NCI-H2196 (cell line): Measurements from ENCODE around the gene CRYAB.
"Not testable (repeated sequence)": the region's sequence is repeated elsewhere in the genome, so short reads cannot be mapped to it uniquely, and the experiment has no call there.

ENCODE experiments used
- DNase-seq: peaks from one replicate; lab custom pipeline; 2025; ENCODE audit not compliant: unreplicated experiment; lab: John Stamatoyannopoulos, UW

Gene CRYAB

DNA sequence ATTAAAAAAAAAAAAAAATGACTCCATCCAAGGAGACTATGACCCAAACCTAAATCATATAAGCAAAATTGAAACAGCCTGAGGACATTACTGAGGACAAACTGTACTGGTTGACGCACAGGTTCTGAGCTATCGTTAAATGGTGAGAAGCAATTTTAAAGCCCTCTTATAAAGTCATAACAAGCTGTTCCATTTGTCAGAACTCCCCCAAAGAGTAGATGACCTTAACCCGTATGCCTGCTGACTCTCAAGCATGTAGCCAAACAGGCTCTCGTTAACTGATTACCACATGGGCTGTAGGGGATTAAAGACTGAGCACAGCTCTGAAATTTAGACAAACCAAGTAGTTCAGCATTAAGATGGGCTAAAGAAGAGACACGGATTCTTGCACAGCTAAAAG lies 2.2 kb downstream of the CRYAB start:
- DNase-seq, result no peak

DNA sequence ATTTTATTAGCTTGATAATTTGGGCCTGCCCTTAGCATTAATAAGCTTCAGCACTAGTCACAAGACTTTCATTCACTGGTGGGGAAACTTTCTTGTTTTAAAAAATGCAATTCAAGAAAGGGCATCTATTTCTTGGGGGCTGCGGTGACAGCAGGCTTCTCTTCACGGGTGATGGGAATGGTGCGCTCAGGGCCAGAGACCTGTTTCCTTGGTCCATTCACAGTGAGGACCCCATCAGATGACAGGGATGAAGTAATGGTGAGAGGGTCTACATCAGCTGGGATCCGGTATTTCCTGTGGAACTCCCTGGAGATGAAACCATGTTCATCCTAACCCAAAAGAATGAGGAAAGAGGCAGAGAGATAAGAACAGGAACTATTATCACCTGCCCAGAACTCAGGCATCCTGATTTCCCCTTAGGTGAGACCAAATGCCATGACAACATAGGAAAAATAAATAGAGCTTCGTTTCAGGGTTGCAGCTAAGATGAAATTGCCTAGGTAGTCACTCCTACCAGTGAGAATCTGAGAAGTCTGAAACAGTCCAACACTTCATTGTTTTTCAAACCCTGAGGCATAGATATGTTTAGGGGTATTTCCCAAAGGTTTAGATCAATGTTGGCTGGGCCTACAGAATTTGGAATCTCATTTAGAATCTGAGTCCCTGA lies 2.8 kb downstream of the CRYAB start:
- DNase-seq, result no peak

DNA sequence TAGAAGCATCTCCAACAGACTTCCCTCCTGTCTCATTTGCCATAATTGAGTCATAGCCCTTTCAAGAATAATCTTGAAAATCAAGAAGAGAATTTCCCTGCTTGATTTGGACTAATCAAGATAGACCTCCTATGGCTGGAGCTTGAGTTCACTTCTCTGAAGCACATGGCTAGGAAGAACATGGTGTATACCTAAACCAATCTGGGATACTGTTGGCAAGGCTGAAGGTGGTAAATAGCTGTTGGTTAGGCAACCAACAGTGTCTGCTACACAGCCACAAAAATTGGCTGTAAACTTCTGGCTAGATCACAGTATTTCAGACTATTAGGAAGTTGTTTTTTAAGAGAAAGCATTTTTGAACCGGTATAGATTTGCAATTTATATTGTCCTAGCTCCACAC lies 4.9 kb downstream of the CRYAB start:
- DNase-seq, result no peak

DNA sequence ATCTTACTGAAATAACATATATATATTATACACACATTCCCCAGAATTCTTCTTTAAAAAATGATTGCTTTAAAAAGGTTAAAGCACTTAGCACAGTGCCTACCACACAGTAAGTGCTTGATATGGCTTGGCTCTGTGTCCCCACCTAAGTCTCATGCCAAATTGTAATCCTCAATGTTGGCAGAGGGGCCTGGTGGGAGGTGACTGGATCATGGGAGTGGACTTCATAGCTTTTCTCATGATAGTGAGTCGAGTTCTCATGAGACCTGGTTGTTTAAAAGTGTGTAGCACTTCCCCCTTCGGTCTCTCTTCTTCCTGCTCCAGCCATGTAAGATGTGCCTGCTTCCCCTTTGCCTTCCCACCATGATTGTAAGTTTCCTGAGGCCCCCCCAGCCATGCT lies 6.2 kb downstream of the CRYAB start:
- DNase-seq, result no peak

DNA sequence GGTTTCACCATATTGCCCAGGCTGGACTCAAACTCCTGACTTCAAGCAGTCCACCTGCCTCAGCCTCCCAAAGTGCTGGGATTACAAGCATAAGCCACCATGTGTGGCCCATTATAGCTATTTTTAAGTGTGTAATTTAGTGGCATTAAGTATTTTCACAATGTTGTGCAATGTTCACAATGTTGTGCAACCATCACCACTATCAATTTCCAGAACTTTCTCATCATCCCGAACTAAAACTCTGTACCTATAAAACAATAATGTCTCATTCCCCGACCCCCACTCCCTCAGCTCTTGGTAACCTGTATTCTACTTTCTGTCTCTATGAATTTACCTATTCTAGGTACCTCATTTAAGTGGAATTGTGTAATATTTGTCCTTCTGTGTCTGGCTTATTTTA lies 24.7 kb downstream of the CRYAB start:
- DNase-seq, result no peak

DNA sequence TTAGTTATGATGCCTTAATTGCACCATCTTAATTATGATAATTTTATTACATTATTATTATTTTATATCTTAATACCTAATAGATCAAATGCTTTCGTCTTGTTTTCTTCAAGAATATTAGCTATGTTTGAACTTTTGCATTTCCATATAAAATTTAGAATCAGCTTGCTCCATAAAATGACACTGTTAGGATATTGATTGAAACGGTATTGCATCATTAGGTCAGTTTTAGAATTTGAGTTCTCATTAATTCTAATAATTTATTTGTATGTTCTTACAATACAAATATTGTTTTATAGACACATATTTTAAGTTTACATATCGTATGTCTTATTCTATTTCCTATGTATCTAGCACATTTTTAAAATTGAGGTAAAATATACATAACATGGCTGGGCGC lies 25.5 kb downstream of the CRYAB start:
- DNase-seq, result no peak

DNA sequence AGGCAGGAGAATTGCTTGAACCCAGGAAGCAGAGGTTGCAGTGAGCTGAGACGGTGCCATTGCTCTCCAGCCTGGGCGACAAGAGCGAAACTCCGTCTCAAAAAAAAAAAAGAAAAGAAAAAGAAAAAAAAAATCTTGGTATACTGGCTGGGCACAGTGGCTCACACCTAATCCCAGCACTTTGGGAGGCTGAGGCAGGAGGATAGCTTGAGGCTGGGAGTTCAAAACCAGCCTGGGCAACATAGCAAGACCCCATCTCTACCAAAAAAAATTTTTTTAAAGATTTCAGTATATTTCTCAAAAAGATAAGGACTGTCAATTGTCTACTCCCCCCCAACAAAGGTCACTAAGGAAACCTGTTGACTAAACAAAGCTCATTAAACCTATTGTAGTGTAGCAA lies 26.5 kb downstream of the CRYAB start:
- DNase-seq, result not testable (repeated sequence)

DNA sequence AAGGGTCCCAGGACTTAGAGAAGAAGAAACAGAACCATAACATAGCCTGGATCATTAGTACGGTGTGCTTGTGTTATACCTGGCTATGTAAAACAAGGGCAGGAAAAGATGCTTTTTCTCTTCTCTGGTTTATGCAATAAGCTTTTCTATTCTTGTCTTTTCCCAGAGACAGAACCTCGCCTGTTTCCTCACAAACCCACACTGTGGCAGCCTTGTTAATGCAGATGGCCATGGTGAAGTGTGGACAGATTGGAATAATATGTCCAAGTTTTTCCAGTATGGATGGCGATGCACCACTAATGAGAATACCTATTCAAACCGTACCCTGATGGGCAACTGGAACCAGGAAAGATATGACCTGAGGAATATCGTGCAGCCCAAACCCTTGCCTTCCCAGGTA lies 29.4 kb downstream of the CRYAB start:
- DNase-seq, result no peak

DNA sequence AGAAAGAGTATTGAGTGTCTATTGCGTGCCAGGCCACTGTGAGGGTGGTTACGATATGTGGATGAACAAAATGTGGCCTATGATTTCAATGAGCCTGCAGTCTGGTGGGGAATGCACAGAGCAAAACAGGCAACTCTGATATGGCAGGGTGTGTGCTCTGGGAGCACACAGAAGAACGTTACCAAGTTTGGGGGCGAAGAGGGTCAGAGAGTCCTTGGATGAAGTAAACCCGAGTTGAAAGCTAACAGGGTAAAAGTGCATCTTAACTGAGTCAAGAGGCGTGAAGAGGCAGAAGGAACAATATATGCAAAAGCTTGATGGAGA lies 32.0 kb downstream of the CRYAB start:
- no peak for DNase-seq

DNA sequence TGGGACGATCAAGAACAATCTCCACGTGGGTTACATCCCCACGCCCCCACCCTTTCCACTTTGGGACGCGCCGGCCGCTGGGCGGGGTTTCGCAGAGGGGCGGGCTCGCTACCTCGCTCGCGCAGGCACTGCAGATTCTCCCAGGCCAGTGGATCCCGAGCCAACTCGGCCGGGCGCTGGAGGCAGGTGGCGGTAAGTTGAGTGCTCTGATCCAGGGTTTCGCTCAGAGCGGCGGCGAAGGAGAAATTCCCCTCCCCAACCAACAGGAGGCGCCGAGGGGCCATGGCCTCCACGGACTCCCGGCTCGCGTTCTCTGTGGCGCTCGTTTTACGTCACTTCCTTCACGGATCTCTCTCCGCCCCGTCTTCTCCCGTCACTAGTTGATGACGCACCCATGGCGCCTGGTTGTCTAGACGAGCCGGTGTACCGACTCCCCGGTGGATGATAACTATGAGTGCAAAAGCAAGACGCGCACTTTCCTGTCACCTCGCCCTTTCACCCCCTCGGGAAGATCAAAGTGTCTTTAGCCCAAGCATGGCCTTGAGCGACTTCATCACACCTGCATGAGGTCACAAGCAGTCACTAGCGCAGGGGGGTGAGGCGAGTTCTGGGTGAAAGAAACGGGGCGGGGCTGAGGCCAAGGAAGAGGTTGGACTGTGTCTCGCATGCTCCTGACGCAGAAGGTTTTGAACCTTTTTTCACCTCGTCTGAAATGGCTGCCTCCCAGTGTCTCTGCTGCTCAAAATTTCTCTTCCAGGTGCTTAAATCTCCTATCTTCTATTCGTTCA lies 32.5 kb downstream of the CRYAB start, which contains the start of the genes CFAP68 and FDXACB1:
Gene CFAP68, plus strand, starts transcription at position 693 of the 788 bp plus-strand sequence. Its CDS starts 20 bp downstream, at position 713.
Gene FDXACB1, minus strand, starts transcription at position 317 of the 788 bp plus-strand sequence. Its CDS starts 33 bp downstream, at position 284.
- peak; percentile 98 for DNase-seq

DNA sequence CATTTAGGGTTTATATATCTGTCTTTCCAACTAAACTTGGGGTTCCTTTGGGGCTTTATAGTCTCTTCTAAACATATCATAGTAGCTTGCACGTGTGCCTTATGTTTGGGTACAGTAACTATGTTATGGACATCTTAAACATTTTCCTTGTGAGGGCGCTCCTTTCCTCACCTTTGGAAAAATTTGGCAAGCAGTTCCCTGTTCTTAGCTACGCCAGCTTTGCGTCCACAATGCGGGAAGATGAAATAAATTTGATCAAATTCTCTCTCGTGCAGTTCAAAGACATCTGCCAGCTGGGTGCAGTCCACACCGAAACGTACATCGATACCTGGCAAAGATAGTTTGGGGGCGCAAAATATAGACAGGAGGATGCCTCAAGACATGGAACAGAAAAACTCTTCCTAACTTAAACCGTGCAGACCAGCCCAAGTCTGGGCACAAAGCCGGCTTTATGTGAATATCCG lies 33.2 kb downstream of the CRYAB start:
- DNase-seq, result peak; percentile 25

DNA sequence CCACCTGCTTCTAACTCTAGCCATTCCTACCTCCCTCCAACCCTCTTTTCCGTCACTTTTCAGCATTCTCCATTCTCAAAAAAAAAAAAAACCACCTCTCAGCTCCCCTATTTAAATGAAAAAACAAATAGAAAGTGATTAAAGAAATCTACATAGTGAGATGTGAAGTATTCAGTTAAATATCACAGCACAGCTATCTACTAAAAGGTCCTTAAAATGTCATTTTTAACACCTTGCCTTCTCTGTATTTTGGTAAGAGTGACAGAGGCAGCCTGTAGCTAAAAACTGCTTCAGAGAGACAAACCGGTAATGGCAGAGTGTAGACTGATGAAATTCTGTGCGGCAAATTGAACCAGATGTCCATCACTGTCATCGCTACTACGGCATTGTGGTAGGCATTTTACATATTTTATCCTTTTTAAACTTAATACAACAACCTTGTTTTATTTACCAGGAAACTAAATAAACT lies 39.8 kb downstream of the CRYAB start:
- DNase-seq, result no peak

DNA sequence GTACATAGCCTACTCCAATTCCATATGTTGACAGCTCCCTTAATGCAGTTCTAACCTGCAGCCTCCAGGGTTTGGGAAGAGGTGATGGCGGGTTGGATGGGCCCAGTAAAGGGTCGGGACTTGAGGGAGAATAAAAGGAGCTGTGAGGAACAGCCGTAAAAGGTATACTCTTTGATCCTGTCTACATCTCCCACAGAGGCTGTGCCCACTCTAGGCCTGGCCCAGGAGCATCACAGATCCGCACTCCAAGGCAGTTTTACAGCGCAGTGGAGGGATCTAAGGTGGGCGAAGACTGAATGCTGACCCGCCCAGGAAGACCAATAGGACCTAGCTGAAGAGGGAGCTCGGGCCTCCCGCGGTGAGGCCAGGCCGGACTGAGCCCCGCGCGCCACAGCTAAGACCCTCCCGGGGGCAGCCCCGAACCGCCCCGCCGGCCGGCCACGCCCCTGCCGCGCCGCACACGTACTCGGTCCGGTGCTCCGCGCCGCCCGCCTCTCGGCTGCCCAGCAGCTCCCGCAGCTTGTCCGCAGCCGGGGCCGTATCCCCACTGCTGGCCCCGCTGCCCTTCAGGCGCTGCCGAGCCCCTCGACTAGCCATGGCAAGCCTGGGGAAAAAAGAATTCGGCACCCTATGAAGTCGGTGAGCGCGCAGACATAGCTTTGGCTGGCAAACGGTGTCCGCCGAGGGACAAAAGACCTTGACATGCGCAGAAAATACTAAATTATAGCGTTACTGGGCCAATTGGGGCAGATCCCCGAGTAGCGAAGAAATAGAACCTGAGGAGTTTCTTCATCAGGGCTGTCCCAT lies 40.5 kb downstream of the CRYAB start, which contains the start of gene ALG9:
Gene ALG9, minus strand, starts transcription at position 696 of the 807 bp plus-strand sequence. Its CDS starts 99 bp downstream, at position 597.
- peak; percentile 69 for DNase-seq

DNA sequence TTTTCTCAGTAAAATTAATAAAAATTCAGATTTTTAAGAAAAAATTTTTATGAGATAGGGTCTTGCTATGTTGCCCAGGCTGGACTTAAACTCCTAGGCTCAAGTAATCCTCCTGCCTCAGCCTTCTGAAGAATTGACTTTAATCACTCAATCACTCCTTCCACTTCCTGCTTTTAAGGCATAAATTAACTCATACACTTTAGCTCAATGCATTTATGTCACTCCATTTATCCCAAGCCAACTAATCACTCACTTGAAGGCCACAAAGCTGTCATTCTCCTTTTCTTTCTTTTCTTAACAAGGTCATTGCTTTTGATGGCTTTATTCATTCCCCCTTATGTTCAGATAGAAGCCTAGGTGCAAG lies 41.1 kb downstream of the CRYAB start:
- DNase-seq, result no peak

DNA sequence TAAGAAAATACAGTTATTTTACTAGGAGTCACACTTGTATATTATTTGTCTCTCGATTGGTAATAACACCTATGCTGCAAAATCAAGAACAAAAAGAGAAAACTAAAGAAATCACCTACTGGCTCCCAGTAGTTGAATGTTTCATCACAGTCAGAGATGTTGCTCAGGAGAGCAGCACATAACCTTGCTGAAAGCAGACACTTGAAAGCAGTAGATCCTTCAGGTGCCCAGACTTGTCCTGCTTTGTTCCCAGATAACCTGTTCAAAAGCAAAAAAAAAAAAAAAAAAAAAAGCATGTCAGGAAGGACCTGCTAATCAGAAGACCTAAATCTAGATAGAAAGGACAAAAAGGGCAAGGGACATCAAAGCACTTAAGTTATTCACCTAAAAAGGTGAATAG lies 41.5 kb downstream of the CRYAB start:
- DNase-seq, result no peak

DNA sequence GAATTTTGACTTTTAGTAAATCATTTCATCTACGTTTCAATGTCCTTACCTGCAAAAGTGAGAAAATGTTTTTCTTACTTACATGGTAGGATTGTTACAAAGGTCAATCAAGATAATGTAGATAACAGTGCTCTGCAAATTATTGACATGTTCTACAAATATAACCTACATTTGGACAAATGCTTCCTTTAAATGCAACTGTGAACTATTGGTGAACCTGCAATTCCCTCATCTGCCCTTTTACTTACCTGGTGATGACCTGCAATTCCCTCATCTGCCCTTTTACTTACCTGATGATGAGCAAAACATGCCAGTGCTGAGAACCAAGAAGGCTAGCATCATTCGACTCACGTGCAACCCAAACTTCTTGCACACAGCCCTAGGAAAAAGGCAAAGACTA lies 51.3 kb downstream of the CRYAB start:
- no peak for DNase-seq
